ENCODE results near the gene CMKLR1.

Gene CMKLR1

DNA sequence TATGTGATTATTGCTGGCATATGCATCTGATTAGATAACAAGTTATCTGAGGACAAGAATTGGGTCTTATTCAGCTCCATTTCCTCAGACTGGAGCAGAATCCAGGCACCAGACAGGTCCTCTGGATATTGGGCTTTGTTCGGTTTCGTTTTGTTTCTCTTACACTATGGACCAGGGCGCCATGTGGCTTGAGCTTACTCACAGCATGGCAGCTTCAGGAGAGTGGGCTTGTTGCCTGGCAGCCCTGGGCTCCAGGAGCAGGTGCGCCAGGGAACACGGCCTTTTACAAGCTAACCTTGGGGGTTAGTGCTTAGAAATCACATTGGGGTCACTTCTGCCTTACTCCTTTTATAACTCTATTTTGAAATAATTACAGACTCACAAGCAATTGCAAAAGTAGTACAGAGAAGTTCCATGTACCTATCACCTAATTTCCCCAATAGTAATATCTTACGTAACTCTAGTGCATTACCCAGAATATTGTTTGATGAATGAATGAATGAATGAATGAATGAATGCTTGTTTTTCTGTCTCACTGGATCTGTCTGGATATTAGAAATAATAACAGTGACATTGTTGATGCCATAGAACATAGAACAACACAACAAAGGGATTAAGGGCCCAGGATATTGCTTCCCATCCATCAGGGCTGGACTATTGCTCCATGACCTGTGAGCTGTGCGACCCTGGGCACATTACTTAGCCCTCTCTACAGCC is 39.0 kb downstream of the CMKLR1 start:
- no peak for DNase-seq (ENCODE audit: low read depth in 2 of 2)

- DNase-seq (ENCODE audit: low read depth in 2 of 2) = no peak
These were observed 39.6 kb downstream of the CMKLR1 start for GRCh38 chr12:108299516-108299915.

DNA sequence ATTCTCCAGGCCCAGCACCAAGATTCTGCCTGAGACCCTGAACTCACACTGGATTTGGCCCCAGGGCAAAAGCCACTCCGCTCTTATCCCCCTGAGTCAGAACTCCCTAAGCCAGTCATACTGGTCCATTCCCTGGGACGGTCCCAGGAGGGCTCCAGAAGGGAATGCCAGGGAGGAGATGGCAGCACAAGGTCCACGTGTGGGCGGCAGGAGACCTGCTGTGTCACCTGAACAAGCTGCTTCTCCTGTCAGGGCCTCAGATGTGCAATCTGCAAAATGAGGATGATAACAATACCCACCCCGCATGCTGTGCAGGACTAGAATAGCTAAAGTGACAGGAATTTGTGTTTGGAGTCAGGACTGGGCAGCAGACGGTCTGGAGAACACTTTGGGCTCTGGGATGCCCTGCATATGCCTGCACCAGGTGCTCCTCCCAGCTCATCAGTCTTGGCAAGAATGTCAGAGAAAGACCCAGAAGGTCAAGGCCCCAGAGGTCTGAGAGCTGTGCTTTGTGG is 40.3 kb downstream of the CMKLR1 start:
- DNase-seq (ENCODE audit: low read depth in 2 of 2) = no peak

DNA sequence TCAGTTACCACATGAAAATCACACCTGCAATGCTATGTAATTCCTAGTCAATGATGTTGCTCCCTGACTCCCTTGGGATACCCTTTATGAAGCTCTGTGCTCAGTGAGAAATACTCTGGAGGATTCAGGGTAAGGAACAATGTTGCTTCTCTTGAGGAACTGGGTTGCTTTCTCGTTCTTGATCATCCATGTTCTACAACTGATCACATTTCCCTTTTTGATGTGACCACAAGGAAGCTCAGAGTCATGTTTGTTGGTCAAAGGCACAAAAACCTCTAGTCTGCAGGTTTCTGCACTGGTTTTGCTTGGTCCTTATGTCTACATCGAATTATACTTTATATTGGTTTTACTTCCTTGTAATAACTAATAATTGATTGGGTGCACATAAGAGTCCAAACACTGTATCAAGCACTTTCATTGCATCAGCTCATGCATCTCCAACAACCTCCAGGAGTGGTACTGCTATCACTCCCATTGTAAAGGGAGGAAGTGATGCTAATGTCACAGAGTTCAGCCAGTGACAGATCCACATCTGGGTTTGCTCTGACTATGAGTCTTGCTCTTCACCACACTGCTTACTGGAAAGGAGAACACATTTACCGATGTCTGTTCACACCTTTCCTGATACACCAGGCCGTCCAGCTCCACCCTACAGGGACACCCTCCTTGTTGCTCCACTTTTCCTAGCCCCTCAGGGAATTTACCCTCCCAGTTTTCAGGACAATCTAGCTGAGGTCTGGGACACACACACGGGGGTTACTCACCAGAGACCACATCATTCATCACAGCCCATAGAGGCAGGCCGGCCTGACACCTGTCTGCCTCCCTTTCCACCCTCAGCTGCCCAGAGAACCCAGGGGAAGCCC is 41.0 kb downstream of the CMKLR1 start:
- DNase-seq (ENCODE audit: low read depth in 2 of 2) = no peak

GRCh38 chr12:108297424-108297823 is 41.7 kb downstream of the CMKLR1 start:
- DNase-seq (ENCODE audit: low read depth in 2 of 2) = no peak

- no peak for DNase-seq (ENCODE audit: low read depth in 2 of 2)
These were observed 42.2 kb downstream of the CMKLR1 start for GRCh38 chr12:108296945-108297344.

DNA sequence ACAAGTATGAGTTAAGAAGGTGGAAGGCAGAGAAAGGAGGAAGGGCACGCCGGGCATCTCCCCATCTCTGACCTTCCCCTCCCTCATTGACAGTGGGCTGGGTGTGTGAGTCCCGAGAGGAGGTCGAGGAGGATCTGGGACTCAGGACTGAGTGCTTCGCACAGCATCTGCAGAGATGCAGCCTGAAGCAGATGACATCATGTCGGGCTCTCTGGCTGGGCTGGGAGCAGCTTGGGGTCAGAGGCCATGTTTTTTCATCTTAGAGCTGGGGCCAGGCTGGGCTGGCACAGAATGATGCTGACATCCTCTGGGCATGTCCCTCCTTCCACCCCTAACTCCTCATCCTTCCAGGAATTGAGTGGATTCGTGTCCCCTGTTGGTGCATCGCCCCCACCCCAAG is 43.5 kb downstream of the CMKLR1 start:
- no peak for DNase-seq (ENCODE audit: low read depth in 2 of 2)

DNA sequence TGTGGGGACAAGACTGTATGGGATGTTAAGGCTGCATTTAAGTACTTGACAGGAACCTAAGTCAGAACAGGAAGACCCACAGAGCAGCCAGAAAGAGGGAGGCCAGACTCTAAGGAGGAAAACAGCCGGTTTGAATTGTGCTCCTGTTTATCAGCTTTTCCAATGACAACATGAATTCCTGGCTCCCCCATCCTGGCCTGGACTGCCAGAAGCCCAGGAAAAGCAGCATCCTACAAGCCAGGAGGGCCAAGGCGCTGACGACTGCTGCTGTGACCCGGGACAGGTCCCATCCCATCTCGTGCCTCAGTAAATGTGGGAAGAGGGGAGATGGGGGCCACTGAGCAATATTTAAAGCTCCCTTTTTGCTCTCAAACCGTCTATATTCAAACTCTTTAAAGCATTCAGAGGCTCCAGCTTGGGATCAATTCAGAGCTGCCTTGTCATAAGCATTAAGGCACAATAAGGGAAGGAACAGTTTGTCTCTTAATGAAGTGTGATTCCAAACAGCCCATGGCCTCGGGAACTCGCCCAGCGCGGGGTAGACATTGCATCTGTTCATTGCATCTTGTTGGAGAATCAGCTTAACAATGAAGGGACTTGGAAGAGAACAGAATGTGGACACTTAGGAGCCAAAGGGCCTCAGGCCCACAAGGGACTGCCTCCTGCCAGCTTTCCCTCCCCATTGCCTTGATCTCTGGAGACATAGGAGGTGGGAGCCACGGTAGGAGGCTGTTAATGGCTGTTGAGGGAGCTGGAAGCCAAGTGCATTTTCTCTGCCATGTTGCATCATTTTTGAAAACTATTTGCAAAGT is 49.6 kb downstream of the CMKLR1 start:
- DNase-seq (ENCODE audit: low read depth in 2 of 2) = no peak

DNA sequence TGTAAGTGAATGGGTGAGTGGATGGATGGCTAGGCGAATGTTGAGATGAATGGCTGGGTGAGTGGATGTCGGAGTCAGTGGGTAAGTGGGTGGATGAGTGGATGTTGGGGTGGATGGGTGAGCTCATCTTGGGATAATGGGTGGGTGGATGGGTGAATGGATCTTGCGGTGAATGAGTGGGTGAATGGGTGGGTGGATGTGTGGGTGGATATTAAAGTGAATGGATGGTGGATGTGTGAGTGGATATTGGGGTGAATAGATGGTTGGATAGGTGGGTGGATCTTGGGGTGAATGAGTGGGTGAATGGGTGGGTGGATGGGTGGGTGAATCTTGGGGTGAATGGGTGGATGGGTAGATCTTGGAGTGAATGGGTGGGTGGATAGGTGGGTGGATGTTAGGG is 51.9 kb downstream of the CMKLR1 start:
- no peak for DNase-seq (ENCODE audit: low read depth in 2 of 2)

- no peak for DNase-seq (ENCODE audit: low read depth in 2 of 2)
These were observed 54.1 kb downstream of the CMKLR1 start for GRCh38 chr12:108285016-108285415.

DNA sequence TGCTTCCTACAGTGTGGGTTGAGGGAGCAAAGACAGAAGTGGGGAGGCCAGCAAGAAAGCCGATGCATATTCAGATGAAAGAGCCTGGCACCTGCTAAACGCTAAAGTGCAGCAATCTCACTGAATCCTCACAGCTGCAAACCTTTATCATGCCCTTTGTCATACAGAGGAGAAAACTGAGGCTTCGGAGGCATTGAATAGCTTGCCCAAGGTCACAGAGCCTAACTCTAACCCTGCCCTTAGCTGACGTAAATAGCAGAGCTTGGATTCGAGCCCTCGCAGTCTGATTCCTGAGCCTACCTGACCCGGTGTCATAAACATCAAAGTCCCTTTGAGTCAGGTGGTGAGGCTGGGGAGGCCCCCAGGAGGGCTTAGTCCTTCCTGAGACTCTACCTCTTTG is 54.9 kb downstream of the CMKLR1 start:
- no peak for DNase-seq (ENCODE audit: low read depth in 2 of 2)

- no peak for DNase-seq (ENCODE audit: low read depth in 2 of 2)
These were observed 56.4 kb downstream of the CMKLR1 start for GRCh38 chr12:108282676-108283075.

DNA sequence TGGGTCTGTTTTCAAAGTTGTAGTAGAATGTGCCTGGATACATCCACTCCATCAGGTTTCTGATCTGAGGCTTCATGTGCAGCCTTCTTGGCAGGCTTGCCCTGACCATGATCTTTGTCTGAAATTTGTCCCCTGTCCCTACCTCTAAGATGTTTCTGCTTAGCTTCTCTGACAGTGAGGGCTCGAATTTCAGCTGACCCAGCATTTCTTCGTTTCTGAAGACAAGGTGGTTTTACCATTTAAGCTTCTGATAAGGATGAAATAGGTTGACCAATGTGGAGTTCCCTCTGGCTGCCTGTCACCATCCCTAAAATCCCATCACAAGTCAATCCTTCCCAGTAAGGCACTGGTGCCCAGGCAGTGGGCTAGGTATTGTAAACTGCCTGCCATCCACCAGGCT is 57.0 kb downstream of the CMKLR1 start:
- no peak for DNase-seq (ENCODE audit: low read depth in 2 of 2)

GRCh38 chr12:108277613-108278012 is 61.5 kb downstream of the CMKLR1 start:
- DNase-seq (ENCODE audit: low read depth in 2 of 2) = no peak

DNA sequence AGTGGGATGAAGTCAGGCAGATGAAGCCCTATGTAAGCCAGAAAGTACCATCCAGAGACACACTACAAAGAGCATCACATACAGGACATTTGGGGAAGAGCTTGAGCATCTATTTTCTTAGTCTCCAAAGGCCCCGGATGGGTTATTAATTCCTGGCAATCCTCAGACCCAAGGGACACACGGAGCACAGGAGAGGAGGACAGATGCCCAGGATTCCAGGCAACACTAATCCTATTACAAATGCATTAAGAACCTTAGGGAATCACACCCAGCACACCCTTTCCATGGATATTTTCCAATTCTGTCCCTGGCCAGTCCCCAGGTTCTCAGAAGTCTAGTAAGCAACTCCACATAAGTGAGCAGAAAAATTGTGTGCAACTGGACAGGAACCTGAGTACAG is 65.9 kb downstream of the CMKLR1 start:
- no peak for DNase-seq (ENCODE audit: low read depth in 2 of 2)

DNA sequence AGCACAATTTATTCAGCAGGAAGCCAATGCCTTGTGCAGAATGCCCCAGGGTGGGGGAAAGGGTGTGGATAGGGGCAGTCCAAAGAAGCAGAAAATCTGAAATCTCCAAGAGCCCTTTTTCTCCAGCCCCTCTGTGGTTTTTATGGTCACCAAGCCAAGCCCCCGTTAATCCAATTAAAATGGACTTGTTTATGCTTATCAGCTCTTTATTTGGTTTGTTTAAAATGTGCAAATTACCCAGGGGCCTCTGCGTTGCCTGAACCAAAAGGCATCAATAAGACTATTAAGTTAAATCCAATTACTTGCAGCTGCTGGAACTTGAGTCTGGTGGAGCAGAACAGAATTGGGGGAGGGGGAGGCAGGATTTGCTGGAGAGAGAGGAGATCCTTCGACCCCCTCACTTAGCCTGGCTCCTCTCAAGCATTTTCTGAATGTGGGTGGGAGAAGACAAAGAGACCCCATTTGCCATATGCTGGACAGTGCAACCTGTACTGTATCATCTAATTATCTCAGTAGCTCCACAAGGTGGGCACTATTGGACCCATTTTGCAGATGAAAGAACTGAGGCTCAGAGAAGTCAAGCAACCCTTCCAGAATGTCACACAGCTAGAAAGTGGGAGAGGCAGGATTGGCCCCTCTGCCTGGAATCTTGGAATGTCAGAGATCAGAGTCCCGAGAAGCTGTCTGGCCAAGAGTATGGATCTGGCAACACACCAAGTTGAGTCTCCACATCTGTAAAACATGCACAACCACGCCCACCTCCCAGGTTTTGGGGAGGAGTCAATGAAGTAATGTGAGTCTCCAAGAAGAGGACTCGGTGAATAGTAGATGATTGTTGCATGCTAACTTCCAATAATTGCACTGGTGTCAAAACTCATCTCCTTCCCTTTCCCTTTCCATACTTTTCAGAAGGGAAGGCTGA is 66.9 kb downstream of the CMKLR1 start:
- DNase-seq (ENCODE audit: low read depth in 2 of 2) = no peak

GRCh38 chr12:108270849-108271143 is 68.3 kb downstream of the CMKLR1 start:
- no peak for DNase-seq (ENCODE audit: low read depth in 2 of 2)

DNA sequence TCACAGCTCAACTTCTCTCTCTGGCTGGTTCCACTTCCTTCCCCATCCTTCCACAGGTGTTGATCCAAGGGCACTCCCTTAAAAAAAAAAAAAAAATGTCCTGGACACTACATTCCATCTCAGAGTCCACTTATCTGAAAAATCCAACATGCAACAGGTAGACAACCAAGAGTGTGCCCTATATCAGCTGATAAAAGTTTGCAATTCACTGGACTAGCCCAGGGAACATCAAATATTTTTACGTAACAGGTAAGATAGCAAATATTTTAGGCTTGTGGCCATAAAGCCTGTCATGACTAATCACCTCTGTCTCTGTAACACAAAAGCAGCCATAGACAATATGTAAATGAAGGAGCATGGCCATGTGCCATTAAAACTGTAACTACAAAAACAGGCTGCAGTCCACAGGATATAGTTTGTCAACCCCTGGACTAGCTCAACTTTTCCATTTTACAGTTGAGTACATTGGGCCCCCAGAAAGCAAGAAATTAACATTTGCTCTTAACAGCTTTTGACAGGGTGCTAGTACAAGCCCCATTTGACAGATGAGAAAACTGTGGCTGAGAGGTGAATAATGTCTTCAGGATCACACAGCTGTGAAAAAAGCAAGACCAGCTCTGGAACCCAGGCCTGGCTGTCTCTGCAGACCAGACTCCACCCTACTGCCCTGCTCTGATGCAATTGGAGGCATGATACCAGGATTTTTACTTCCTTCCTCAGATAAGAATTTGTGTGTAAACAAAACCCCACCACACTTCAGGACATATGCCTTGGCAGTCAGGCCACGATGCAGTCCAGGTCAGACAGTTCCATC is 68.9 kb downstream of the CMKLR1 start:
- DNase-seq (ENCODE audit: low read depth in 2 of 2) = no peak

DNA sequence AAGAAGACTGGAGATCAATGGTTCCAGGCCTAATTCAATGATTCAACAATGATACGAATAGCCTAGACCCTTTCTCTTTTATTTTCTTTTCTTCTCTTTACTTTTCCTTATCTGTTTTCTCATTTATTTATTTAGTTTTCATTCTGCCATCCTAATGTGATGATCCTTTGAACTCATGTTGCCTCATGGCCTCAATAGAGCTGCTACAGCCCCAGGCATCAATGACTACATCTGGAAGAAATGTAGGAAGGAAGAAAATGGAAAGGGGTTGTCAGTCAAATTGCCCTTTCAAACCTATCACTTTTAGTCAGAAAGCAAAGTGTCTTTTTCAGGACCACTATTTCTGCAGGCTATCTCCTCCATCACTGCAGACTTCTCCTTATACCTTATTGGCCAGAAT is 69.9 kb downstream of the CMKLR1 start:
- no peak for DNase-seq (ENCODE audit: low read depth in 2 of 2)

DNA sequence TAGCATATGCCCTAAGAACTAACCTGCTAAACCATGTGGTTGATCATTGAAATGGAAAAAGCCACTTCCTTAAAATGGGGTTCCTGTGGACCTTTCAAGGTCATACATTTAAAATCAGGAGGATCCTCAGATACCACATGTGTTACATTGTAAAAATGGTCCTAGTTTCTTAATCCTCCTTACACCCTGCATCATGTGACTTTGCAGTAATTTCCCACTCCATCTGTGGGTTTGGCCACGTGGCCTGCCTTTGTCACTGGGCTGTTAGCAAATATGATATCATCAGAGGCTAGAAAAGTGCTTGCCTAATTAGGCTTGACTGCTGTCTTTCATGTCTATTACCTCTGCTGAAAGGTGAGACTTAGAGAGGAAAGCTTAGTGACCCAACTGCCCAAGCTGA is 70.7 kb downstream of the CMKLR1 start:
- no peak for DNase-seq (ENCODE audit: low read depth in 2 of 2)
